Lower lobe of right lung (tissue), 2 donors: ENCODE results near the gene NEURL1. TPM values are rescaled to one million over a fixed set of nuclear protein-coding genes. Genes with fewer than 3 reads are reported as not detected.

ENCODE experiments used
- ATAC-seq, 2 donors: fragments of 200-7000 bp; cut with Tn5 transposase; one replicate each; pipeline ENCODE4 v1.9.1; 2020 to 2022; ENCODE audit warnings: mild to moderate bottlenecking in 2 of 2, moderate library complexity in 2 of 2
- DNase-seq: peaks from one replicate; pipeline ENCODE4 v3.0.0-alpha.2; 2020
- H3K27ac ChIP-seq: fragments of 200-600 bp; one replicate; pipeline ENCODE4 v1.8.0; 2022
- H3K27me3 ChIP-seq: fragments of 200-600 bp; one replicate; pipeline ENCODE4 v1.8.0; 2022; ENCODE audit warnings: low read depth
- H3K36me3 ChIP-seq: fragments of 200-600 bp; one replicate; pipeline ENCODE4 v1.8.0; 2022; ENCODE audit warnings: mild to moderate bottlenecking
- H3K4me1 ChIP-seq: fragments of 200-600 bp; one replicate; pipeline ENCODE4 v1.8.0; 2022
- H3K4me3 ChIP-seq: fragments of 200-600 bp; one replicate; pipeline ENCODE4 v1.8.0; 2022; ENCODE audit warnings: mild to moderate bottlenecking
- H3K9me3 ChIP-seq: fragments of 200-600 bp; one replicate; pipeline ENCODE4 v1.8.0; 2022
- CTCF ChIP-seq: fragments of 200-600 bp; IDR thresholded peaks from one replicate; pipeline ENCODE4 v1.8.0; 2022; ENCODE audit warnings: antibody characterized with exemption, mild to moderate bottlenecking
- intact Hi-C: fragments of 100-400 bp; cut with DNase I; formaldehyde crosslinking; loops from one replicate; pipeline ENCODE4 v1.11.0; 2022
- total RNA-seq: library from RNA; stranded (reverse); fragmentation: NEBNext Ultra II Directional; extraction: Animal tissue kit (Norgen Biotek cat#: 25700); gene quantifications from one replicate; pipeline ENCODE4 v1.2.1, GENCODE V29; 2021
- donor health status: DM: no; HTN: yes; CAD: no; lungs with severe emphysema.

Gene NEURL1
- total RNA-seq, 1 donor from 2014 or later: 0.95 TPM

- Histone ChIP-seq H3K4me3 (no peak overlapping the region), H3K36me3 (no peaks in the 10 kb centered on the region), H3K27me3 (no peaks in the 10 kb centered on the region), H3K27ac (no peak overlapping the region), H3K4me1 (peaks cover 9% of the 10 kb centered on the region), H3K9me3 (no peaks in the 10 kb centered on the region)
- DNase-seq (no peak), ATAC-seq (no peak)
- TF ChIP-seq CTCF: no peak
- intact Hi-C loops: no loop called here
Measured at GRCh38 chr10:103457176-103457712, 36.3 kb upstream of the NEURL1 start.

GRCh38 chr10:103457896-103458583, 35.5 kb upstream of the NEURL1 start:
- no peaks in the 10 kb centered on the region for H3K27me3 ChIP-seq
- no peaks in the 10 kb centered on the region for H3K36me3 ChIP-seq
- TF ChIP-seq CTCF: no peak
- no peak overlapping the region for H3K27ac ChIP-seq
- intact Hi-C loops: no loop called here
- H3K4me1 ChIP-seq: peaks cover 1% of the 10 kb centered on the region
- DNase-seq (no peak), ATAC-seq (no peak)
- H3K9me3 ChIP-seq: no peaks in the 10 kb centered on the region
- no peak overlapping the region for H3K4me3 ChIP-seq

- Histone ChIP-seq H3K4me1 (no peaks in the 10 kb centered on the region), H3K27me3 (no peaks in the 10 kb centered on the region), H3K36me3 (no peaks in the 10 kb centered on the region), H3K9me3 (no peaks in the 10 kb centered on the region), H3K27ac (no peak within 1 kb of the TSS), H3K4me3 (no peak within 1 kb of the TSS)
- intact Hi-C loops: no loop called here
- DNase-seq: no peak
- no peak for ATAC-seq
- no peak for TF ChIP-seq CTCF
Measured at GRCh38 chr10:103458720-103459119, 34.8 kb upstream of the NEURL1 start, which contains the start of gene CALHM1. TSS of gene CALHM1 (minus strand) at chr10:103458900. CDS start at chr10:103458751, 149 bp downstream.

GRCh38 chr10:103459615-103460014, 33.9 kb upstream of the NEURL1 start:
- Histone ChIP-seq H3K4me1 (no peaks in the 10 kb centered on the region), H3K4me3 (no peak overlapping the region), H3K27me3 (no peaks in the 10 kb centered on the region), H3K36me3 (no peaks in the 10 kb centered on the region), H3K9me3 (no peaks in the 10 kb centered on the region), H3K27ac (no peak overlapping the region)
- DNase-seq (no peak), ATAC-seq (no peak)
- TF ChIP-seq CTCF: no peak
- intact Hi-C loops: no loop called here

GRCh38 chr10:103463499-103463898, 30.0 kb upstream of the NEURL1 start:
- H3K4me1 ChIP-seq: no peaks in the 10 kb centered on the region
- H3K36me3 ChIP-seq: no peaks in the 10 kb centered on the region
- no peak overlapping the region for H3K27ac ChIP-seq
- TF ChIP-seq CTCF: no peak
- H3K9me3 ChIP-seq: no peaks in the 10 kb centered on the region
- no peak overlapping the region for H3K4me3 ChIP-seq
- no peak for ATAC-seq
- DNase-seq: no peak
- H3K27me3 ChIP-seq: no peaks in the 10 kb centered on the region
- intact Hi-C loops: no loop called here
